Subcutaneous abdominal adipose tissue (tissue), 5 donors: Measurements from ENCODE around the gene MYLK.

Source experiments
- H3K27ac ChIP-seq: one replicate; pipeline ENCODE4 v1.7.0; 2013; ENCODE audit warnings: low read depth, mild to moderate bottlenecking, inconsistent platforms, low read length, moderate library complexity
- H3K27me3 ChIP-seq, 5 donors: one replicate each; pipeline ENCODE4 v1.7.0; 2013; ENCODE audit warnings: low read length in 5 of 5, inconsistent platforms in 1 of 5; ENCODE audit not compliant: control insufficient read depth in 5 of 5, insufficient read depth in 4 of 5
- H3K36me3 ChIP-seq, 5 donors: one replicate each; pipeline ENCODE4 v1.7.0; 2013; ENCODE audit warnings: low read length in 5 of 5; ENCODE audit not compliant: control insufficient read depth in 5 of 5, insufficient read depth in 5 of 5
- H3K4me1 ChIP-seq, 5 donors: one replicate each; pipeline ENCODE4 v1.7.0; 2013; ENCODE audit warnings: low read length in 5 of 5, mild to moderate bottlenecking in 3 of 5, moderate library complexity in 1 of 5; ENCODE audit not compliant: control insufficient read depth in 5 of 5, insufficient read depth in 5 of 5
- H3K4me3 ChIP-seq, 5 donors: one replicate each; pipeline ENCODE4 v1.7.0; 2013; ENCODE audit warnings: low read length in 5 of 5, low read depth in 1 of 5
- H3K9ac ChIP-seq, 5 donors: one replicate each; pipeline ENCODE4 v1.7.0; 2013; ENCODE audit warnings: low read length in 5 of 5, mild to moderate bottlenecking in 4 of 5, moderate library complexity in 3 of 5
- H3K9me3 ChIP-seq, 5 donors: one replicate each; pipeline ENCODE4 v1.7.0; 2013; ENCODE audit warnings: low read length in 5 of 5; ENCODE audit not compliant: control insufficient read depth in 5 of 5
- donor health status: healthy.
- donor health status: healthy.
- donor health status: healthy.
- donor health status: healthy.
- donor health status: healthy.

The MYLK gene

GRCh38 chr3:123791898-123792297 is 92.2 kb downstream of the MYLK start:
- H3K4me1 ChIP-seq: peaks cover 0 to 10% (median 0%) of the 10 kb centered on the region in 5 donors
- no peaks in the 10 kb centered on the region for H3K27me3 ChIP-seq
- H3K36me3 ChIP-seq: peaks cover 0 to 20% (median 3%) of the 10 kb centered on the region in 5 donors
- no peak overlapping the region for H3K9ac ChIP-seq
- H3K4me3 ChIP-seq: no peak overlapping the region
- no peak overlapping the region for H3K27ac ChIP-seq
- H3K9me3 ChIP-seq: no peaks in the 10 kb centered on the region

GRCh38 chr3:123791417-123791816 is 92.7 kb downstream of the MYLK start:
- Histone ChIP-seq H3K9me3 (no peaks in the 10 kb centered on the region), H3K4me3 (no peak overlapping the region), H3K27ac (no peak overlapping the region), H3K27me3 (no peaks in the 10 kb centered on the region), H3K36me3 (peaks cover 0 to 20% (median 3%) of the 10 kb centered on the region in 5 donors), H3K4me1 (peaks cover 0 to 10% (median 0%) of the 10 kb centered on the region in 5 donors), H3K9ac (no peak overlapping the region)

- Histone ChIP-seq H3K4me3 (no peak overlapping the region), H3K9ac (no peak overlapping the region), H3K27ac (no peak overlapping the region), H3K4me1 (peaks cover 0 to 10% (median 0%) of the 10 kb centered on the region in 5 donors), H3K36me3 (peaks cover 0 to 20% (median 3%) of the 10 kb centered on the region in 5 donors), H3K9me3 (no peaks in the 10 kb centered on the region), H3K27me3 (no peaks in the 10 kb centered on the region)
Observed at GRCh38 chr3:123791073-123791370, 93.1 kb downstream of the MYLK start.

GRCh38 chr3:123790254-123791072 is 93.7 kb downstream of the MYLK start:
- no peak overlapping the region for H3K9ac ChIP-seq
- no peak overlapping the region for H3K4me3 ChIP-seq
- H3K36me3 ChIP-seq: peaks cover 0 to 20% (median 3%) of the 10 kb centered on the region in 5 donors
- peaks cover 0 to 10% (median 0%) of the 10 kb centered on the region in 5 donors for H3K4me1 ChIP-seq
- H3K27ac ChIP-seq: no peak overlapping the region
- no peaks in the 10 kb centered on the region for H3K27me3 ChIP-seq
- no peaks in the 10 kb centered on the region for H3K9me3 ChIP-seq

- H3K9me3 ChIP-seq: no peaks in the 10 kb centered on the region
- no peak overlapping the region for H3K4me3 ChIP-seq
- peaks cover 0 to 10% (median 0%) of the 10 kb centered on the region in 5 donors for H3K4me1 ChIP-seq
- H3K27ac ChIP-seq: no peak overlapping the region
- H3K9ac ChIP-seq: no peak overlapping the region
- H3K27me3 ChIP-seq: no peaks in the 10 kb centered on the region
- H3K36me3 ChIP-seq: peaks cover 0 to 20% (median 3%) of the 10 kb centered on the region in 5 donors
Observed at GRCh38 chr3:123789760-123790159, 94.4 kb downstream of the MYLK start.

- H3K27ac ChIP-seq: no peak overlapping the region
- H3K4me1 ChIP-seq: peaks cover 0 to 10% (median 2%) of the 10 kb centered on the region in 5 donors
- H3K4me3 ChIP-seq: no peak overlapping the region
Observed at GRCh38 chr3:123789160-123789559, 95.0 kb downstream of the MYLK start.

GRCh38 chr3:123788710-123789109 is 95.4 kb downstream of the MYLK start:
- Histone ChIP-seq H3K4me3 (no peak overlapping the region), H3K27me3 (no peaks in the 10 kb centered on the region), H3K4me1 (peaks cover 0 to 14% (median 6%) of the 10 kb centered on the region in 5 donors), H3K36me3 (peaks cover 0 to 20% (median 3%) of the 10 kb centered on the region in 5 donors), H3K9ac (no peak overlapping the region), H3K27ac (no peak overlapping the region), H3K9me3 (no peaks in the 10 kb centered on the region)

More at GRCh38 chr3:123789160-123789559, 95.0 kb downstream of the MYLK start:
- Histone ChIP-seq H3K9ac (no peak overlapping the region), H3K36me3 (peaks cover 0 to 20% (median 3%) of the 10 kb centered on the region in 5 donors), H3K27me3 (no peaks in the 10 kb centered on the region), H3K9me3 (no peaks in the 10 kb centered on the region)

GRCh38 chr3:123787133-123787532 is 97.0 kb downstream of the MYLK start:
- Histone ChIP-seq H3K4me3 (no peak overlapping the region), H3K9ac (no peak overlapping the region), H3K27ac (no peak overlapping the region), H3K36me3 (peaks cover 0 to 14% (median 2%) of the 10 kb centered on the region in 5 donors), H3K9me3 (no peaks in the 10 kb centered on the region), H3K4me1 (peaks cover 0 to 27% (median 19%) of the 10 kb centered on the region in 5 donors), H3K27me3 (no peaks in the 10 kb centered on the region)

- H3K36me3 ChIP-seq: peaks cover 0 to 7% (median 0%) of the 10 kb centered on the region in 5 donors
- peaks cover 0 to 22% (median 18%) of the 10 kb centered on the region in 5 donors for H3K4me1 ChIP-seq
- H3K9me3 ChIP-seq: no peaks in the 10 kb centered on the region
- no peak overlapping the region for H3K27ac ChIP-seq
- no peak overlapping the region for H3K9ac ChIP-seq
- H3K27me3 ChIP-seq: no peaks in the 10 kb centered on the region
- H3K4me3 ChIP-seq: no peak overlapping the region
Observed at GRCh38 chr3:123785602-123786001, 98.5 kb downstream of the MYLK start.

- Histone ChIP-seq H3K9me3 (no peaks in the 10 kb centered on the region), H3K27ac (peak overlapping the region; percentile 45), H3K9ac (no peak overlapping the region), H3K27me3 (no peaks in the 10 kb centered on the region), H3K4me3 (peak overlapping the region in 1 of 5 donors; percentile 15), H3K4me1 (peaks cover 0 to 32% (median 28%) of the 10 kb centered on the region in 5 donors), H3K36me3 (no peaks in the 10 kb centered on the region)
Observed at GRCh38 chr3:123783811-123784210, 100.3 kb downstream of the MYLK start.
